GM21529 (cell line): ENCODE results near the gene AHR.

Experiments
- ATAC-seq: cut with Tn5 transposase; IDR thresholded peaks from one replicate; pipeline ENCODE4 v1.9.1; 2021; ENCODE audit not compliant: unreplicated experiment

The AHR gene

DNA sequence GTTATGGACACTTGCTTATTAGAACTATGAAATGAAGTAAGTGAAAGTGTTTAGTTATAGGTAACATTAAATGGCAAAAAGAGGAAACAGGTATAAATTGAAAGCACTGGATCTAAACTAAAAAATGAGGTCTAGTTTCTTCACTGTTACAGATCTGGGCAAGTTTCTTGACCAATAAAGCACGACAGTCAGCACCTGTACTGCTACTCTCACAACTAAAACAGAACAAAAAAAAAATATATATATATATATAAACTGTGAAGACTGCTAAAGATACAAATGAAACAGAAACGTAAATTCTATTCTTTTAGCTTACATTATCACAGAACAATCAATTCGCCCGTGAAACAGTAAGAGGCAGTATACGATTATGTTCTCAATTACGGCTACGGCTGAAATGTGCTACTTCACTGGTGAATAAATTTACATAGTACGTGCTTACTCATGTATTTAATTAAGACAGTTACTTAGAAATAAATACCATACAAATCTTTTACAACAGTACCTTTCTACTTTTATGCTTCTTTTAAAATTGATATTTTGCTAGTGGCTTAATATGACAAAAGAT, 4.2 kb downstream of the AHR start:
- peak; percentile 30 for ATAC-seq

DNA sequence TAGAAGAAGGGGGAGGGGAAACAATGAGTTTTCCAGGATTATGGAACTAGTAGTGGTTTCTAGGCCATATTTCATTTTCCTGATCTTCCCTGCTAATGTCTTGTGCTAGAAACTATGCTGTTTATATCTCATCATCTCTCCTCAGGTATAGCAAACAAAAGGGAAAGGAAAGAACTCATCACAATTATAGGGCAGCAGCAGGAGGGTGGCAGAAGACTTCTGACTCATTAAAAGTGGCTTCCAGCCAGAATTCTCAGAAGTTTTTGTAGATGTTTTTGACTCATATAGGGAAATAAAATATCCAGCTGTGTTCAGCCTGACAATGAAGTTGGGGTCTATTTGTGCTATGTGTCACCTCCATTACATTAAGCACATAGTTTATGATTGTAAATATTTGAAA, 6.5 kb downstream of the AHR start:
- no peak for ATAC-seq

DNA sequence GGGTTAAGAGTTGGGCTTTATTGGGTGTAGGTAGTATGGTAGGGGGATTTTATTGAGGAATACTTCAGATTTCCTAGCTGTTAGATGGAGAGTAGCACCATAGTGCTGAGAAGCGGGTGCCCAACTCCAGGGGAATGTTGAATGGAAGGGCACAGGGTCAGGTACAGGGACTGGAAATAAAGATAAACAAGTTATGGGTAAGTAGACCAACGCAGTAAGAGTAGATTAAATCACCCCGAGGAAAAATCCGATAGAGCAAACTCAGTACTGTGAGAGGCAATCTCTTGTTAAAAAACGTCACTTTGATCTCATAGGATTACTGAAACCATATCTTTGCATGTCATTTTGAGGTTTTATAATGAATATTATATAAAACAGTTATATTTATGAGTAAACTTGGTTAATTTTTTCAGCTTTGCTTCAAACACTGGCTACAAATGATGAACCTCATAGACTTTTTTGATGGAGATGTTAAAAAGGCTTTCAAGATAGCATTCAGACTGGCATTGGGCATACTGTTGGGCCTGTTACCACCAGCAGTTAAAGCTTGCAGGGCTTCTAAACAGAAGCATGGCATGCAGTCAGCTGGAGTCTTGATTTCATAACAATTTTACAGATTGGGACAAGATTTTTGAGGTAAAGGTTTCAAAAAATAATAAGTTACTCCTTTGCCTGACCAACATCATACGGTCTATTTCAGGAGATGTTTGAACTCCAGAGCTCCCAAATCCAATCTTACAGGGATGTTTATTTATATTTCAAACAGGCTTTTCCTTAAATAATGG, 7.1 kb downstream of the AHR start:
- ATAC-seq: no peak

DNA sequence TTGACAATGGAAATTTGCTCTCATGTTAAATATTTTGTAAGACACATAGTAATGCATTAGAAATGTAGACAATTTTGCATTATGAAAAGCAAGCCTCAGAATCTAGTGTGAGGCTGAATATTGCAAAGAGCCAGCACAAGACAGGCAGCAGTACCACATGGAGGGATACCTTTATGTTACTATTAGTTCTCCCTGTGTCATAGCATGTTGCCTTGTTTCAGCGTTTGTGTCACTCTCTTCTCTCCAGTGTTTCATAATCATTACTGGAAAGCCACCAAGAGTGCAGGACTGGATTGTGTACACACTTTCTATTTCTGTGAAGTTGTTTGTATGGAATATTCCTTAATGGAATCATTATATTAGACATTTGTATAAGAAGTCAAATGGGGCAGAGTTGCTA, 8.5 kb downstream of the AHR start:
- no peak for ATAC-seq

DNA sequence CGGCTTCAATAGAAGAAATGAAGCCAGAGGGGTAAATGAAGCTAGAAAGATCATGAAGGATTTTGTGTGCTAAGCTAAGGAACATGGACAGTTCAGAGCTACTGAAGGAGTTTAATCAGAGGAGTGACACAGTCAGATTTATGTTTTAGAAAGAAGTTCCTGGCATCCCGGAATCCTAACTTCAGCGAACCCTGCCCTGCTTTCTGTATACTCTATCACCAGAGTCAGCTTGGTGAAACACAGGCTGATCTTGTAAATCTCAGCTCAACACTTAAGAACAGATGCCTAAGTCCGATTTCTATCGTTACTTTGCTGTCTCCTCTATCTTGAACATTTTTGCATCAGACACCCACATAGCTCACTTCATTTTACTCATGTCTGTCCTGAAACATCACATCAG, 9.1 kb downstream of the AHR start:
- no peak for ATAC-seq

DNA sequence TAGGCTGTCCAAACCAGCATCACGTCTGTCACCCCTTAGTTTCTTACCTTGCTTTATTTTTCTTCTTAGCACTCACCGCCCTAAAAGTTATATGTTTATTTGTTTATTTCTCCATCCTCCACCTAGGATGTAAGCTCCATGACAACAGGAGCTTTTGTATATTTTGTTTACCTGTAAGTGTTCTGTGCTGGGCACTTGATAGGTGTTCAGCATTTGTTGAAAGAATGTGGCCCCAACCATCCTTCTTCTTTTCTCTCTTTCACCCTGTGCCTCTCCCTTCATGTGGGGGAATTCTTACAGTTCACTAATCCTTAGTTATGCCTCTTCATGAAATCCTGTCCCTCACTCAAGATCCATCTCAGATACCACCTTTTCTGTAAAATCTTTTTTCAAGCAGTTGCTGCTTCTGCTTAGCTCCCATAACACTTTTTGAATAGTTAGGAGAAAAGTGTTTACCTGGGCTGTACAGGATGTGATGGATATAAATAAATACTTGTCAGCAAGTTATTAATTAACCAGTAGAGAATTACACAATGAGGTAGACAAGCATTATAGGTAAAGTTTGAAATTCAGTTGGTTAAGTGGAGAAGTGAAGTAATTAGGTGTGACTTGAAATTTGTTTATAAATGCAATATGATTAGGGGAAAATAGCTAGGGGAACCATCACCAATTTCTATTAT, 9.7 kb downstream of the AHR start:
- ATAC-seq: no peak

DNA sequence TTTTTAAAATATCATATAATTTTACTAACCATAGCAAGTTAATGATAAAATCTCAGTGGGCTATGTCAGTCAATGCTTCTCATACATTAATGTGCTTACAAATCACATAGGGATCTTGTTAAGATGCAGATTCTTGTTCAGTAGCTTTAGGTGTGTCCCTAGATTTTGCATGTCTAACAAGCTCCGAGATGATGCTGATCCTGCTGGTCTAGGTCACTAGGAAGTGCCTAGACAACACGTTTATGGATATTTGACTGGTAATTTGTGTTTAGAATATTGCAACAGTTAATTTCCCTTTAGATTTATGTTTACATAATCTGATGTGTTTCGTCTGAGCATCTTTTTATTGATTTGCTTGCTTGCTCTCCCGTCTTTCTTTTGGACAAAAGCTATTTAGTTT, 12.7 kb downstream of the AHR start:
- ATAC-seq: no peak

DNA sequence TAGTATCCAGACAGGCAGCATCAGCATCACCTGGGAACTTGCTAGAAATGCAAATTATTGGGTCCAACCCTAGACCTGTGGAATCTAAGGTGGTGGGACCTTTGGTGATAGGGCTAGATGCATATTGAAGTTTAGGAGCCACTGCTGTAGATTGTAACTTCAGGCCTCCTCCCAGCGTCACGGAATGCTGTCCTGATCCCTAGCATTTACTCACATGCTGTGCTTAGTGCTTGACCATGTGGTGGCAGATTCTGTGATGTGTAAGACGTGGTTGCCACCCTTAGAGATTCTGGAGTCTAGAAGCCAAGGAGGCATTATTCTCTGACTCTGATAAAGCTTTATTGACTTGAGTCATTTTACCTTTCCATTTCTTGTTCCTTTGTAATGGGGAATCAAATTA, 13.5 kb downstream of the AHR start:
- ATAC-seq: no peak

DNA sequence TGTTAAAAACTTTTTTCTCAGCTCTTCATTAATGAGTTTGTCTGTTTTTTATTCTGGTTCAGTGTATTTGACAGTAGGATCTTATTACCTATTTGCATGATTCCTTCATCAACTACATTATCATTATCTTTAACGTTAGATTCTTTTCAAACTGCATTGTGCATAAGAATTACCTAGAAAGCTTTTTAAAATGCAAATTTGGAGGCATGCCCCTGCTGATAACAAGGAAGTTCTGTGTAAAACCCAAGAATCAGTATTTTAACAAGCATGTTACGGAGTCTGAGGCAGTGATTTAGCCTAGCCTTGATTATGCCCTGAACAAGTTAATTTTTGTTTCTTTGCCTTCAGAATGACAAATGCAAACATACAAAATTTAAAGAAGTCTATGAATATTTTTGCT, 14.2 kb downstream of the AHR start:
- ATAC-seq: no peak

DNA sequence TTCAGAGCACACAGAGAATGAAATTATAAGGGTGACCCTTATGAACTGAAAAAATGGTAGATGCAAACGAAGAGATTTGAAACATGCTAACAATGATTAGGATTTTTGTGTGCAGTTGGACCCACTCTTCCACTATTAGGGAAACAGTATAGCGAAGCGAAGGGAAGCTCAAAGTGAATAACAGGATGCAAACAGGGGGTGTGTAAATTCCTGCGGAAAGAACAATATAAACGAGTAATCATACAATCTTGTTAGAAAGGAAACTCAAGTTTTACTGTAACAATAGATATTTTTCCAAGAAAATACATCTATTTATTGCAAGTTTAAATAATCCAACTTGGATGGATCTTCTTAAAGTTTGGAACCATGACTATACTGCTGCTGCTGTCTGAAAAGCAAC, 14.7 kb downstream of the AHR start:
- ATAC-seq: no peak

DNA sequence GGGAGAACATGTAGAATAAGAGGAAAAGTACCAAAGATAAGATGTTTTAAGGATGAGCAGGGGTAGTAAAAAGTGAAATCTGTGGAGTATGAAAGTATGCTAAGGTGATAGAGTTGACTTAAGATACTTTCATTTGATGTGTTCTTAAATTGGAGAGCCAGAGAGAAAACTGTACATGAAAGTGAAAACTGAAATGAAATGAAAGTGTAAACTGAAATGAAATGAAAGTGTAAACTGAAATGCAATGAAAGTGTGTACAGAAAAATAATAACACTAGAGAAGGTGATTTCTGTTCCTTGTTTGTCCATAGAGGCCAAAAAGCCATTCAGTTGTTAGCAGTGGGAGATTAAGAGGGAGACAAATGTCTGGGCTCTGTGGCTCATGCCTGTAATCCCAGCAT, 17.5 kb downstream of the AHR start:
- ATAC-seq: peak; percentile 74

DNA sequence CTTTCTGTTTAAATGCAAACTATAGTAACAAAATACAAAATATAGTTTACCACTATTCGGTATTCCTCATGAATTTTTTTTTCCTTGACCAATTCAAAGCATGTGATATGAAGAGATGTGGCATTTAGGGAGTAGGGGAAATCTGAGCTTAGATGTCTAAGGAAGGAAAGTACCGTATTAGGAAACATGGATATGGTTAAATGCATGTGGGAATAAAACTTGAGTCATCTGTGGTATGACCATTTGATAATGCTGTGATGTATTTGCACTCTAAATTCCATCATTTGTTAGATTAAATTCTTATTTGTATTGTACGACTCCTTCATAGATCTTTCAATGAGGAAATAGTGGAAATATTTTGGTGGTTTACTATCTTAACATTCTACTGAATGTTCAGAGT, 19.7 kb downstream of the AHR start:
- ATAC-seq: no peak

DNA sequence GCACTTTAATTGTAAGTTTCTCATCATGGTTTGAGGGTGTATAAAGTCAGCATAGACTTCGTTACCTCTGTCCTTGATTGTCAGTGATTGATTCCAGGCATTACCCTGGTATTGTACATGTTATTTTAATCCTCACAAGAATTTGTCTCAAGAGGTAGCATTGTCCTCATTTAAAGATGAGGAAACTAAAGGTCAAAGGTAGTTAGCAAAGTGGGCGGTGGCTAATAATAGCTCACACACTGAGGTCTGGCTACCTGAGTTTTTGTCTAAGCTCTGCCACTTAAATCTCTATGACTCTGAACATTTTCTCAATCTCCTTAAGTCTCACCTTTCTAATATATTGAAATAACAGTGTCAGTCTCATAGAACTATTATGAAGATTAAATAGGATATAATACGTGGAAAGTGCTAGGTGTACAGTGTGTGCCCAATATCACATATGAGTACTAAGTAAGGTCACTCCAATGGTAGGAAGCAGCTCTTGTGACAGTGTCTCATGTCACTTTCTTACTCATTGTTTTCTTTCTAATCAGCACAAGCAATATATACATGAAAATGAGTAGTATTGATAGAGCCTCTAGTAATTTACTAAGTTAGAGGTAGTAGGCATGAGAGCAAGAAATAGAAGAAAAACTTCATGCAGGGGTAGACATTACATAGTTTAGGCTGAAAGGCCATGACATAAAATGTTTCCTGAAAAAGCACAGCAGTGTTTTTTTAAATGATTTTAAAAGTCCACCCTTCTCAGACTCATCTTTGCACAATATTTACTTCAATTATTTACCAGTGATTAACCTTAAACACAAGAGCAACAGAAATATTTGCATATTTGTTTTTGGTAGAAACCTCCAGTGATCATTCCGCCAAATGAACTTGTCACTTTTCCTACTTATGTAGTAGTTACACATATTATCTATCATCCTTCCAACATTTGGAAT, 21.0 kb downstream of the AHR start:
- no peak for ATAC-seq

DNA sequence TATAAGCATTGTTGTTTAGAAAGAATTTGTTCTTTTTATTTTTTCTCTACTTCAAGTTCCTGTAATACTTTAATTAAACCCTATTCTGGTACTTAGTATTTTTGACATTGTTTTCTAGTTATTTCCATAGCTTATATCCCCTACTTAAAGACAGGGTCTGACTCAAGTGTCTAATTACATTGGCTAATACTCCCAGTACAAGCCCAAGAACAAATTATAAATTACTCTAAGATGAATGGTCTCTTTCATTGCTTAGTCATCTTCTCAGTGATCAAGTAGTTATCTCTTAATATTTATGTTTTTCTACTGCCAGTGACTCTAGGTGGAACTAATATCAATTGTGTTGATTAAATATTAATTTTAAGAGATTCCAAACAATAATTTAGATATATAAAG, 21.6 kb downstream of the AHR start:
- no peak for ATAC-seq

DNA sequence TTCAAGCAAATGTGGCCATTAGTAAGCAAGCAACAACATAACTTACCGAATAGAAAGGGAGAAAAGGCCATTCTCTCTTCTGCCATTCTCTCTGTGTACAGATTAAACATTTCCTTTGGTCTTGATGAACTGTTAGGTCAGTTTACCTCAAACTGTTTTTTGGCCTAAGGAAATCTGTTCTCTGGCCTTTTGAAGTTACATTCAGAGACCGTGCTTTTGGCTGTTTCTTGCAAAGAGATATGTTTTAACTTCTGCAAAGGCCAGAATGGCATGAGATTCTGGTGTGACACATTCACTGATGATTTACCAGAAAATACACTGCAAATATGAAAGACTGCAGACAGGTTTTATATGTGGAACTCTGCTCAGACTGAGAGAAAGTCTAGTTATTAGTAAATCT, 22.2 kb downstream of the AHR start:
- no peak for ATAC-seq

DNA sequence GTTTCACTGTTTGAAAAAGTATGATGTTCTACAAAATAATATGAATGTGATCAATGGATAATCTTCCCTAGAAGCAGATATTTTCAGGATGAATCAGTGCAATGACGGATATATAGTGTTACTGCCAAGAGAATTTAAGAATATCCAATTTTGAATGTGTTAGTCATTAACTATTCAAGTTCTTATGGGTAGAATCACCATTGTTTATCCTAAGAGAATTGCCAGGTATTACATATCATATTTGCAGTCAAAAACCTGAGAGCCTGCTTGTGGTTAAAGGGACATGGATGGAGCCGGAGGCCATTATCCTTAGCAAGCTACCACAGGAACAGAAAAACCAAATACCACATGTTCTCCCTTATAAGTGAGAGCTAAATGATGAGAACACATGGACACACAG, 26.9 kb downstream of the AHR start:
- no peak for ATAC-seq

DNA sequence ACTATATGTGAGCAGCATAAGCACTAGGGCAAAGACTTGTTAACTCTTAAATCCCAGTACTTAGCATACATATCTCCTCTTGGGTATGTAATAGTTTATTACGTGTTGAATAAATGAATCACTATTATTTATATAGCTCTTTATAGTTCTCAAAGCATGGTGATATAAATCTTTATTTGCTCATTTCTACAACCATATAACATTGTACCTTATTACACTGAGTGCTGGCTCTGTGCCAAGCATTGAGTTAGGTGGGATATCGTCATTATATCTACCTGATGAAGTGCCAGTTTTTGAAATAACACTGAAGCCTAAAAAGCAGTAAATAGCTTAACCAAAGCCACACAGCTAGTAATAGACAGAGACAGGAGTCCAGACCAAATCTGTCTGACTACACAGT, 27.9 kb downstream of the AHR start:
- ATAC-seq: no peak

DNA sequence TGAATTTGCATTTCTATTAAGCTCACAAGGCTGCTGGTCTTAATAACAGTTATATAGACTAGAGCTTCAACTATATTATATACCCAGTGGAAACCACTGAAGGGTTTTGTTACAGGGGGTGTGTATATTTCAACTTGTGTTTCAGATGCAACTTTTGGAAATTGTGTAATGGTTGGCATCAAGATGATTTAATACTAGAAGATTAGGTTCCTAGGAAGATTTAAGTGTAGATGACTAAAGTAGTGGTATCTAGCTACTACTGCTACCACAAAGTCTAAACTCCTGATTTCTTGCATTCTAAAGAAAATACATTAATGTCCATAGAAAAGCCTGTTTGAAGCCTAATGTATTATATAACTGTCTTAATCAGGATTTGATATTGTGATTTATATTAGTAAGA, 30.2 kb downstream of the AHR start:
- no peak for ATAC-seq

DNA sequence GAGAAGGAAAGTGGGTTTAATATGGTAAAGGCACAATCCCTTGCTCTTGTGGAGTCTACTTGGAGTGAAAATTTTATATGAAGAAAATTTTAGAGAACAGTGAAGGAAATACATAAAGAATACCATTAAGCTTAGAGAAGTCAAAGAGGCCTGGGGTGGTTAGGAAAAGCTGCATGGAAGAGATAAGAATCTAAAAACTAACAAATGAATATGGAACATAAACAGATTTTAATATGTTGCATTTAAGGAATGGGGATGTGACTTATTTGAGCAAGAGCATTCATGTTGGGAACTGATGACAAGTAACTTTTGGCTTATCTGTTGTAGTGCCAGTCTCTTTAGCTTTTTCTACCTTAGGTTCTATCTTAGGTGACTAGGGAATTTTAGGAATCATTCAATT, 31.0 kb downstream of the AHR start:
- ATAC-seq: no peak

DNA sequence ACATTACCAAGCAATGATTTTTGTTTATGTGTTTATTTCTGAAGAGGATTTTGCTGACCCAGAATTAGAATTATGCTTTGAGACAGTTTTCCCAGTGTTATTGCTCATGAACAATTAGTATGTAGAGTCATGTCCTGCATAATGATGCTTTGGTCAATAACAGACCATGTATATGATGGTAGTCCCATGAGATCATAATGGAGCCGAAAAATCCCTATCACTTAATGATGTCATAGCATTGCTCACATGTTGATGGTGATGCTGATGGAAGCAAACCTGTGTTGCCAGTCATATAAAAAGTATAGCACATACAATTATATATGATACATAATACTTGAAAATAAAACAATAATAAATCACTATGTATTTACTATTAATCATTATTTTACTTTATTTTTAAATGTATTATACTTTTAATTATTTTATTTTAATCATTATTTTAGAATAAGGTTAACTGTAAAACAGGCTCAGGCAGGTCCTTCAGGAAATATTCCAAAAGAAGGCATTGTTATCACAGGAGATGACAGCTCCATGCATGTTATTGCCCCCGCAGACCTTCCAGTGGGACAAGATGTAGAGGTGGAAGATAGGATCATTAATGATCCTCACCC, 33.5 kb downstream of the AHR start:
- no peak for ATAC-seq

DNA sequence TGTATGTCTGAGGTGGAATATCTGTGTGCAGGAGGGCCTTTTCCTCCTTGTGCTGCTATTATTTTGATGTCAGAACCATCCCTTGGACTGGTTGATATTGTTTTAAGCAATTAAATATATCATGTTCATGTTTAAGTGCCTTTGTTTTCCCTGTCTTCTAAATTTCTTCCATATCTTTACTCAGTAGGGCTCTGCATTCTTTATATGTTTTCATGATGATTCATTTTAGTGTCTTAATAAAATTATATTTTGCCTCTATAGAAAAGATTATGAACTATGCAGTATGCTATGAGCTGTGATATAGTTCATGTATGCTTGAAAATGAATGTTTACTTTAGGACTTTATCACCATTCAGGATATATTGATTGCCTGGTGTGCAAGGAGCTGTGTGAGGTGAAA, 34.8 kb downstream of the AHR start:
- ATAC-seq: no peak
